22Rv1 (cell line): Measurements from ENCODE around the gene PLXNA2.

Source experiments
- ZFX ChIP-seq: fragments of 450-650 bp; IDR thresholded peaks from 2 replicates; pipeline ENCODE4 v1.6.1; 2017; ENCODE audit warnings: antibody characterized with exemption, borderline replicate concordance
- TF ChIP-seq, protein P1 (sequence below): fragments of 450-650 bp; IDR thresholded peaks from 2 replicates; pipeline ENCODE4 v1.5.1; 2017; ENCODE audit warnings: mild to moderate bottlenecking

- TF ChIP-seq, protein P1, sequence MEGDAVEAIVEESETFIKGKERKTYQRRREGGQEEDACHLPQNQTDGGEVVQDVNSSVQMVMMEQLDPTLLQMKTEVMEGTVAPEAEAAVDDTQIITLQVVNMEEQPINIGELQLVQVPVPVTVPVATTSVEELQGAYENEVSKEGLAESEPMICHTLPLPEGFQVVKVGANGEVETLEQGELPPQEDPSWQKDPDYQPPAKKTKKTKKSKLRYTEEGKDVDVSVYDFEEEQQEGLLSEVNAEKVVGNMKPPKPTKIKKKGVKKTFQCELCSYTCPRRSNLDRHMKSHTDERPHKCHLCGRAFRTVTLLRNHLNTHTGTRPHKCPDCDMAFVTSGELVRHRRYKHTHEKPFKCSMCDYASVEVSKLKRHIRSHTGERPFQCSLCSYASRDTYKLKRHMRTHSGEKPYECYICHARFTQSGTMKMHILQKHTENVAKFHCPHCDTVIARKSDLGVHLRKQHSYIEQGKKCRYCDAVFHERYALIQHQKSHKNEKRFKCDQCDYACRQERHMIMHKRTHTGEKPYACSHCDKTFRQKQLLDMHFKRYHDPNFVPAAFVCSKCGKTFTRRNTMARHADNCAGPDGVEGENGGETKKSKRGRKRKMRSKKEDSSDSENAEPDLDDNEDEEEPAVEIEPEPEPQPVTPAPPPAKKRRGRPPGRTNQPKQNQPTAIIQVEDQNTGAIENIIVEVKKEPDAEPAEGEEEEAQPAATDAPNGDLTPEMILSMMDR = no peak
- TF ChIP-seq ZFX = no peak
These were observed 25.0 kb downstream of the PLXNA2 start for GRCh38 chr1:208219098-208219658.
